CD4-positive, alpha-beta T cell (primary cell): Measurements from ENCODE around the gene HECW1. TPM values are rescaled to one million over a fixed set of nuclear protein-coding genes. Genes with fewer than 3 reads are reported as not detected.

Experiments used
- ATAC-seq: fragments of 200-7000 bp; cut with Tn5 transposase; one replicate; pipeline ENCODE4 v1.10.0; 2022; ENCODE audit warnings: mild to moderate bottlenecking; ENCODE audit not compliant: poor library complexity
- CTCF ChIA-PET: fragments of 350-600 bp; sonication (Branson Sonifier 250); formaldehyde crosslinking; loops from one replicate; lab custom pipeline; 2021; ENCODE audit warnings: antibody characterized with exemption, inconsistent platforms; lab: Charles Lee
- POLR2A ChIA-PET: fragments of 350-600 bp; sonication (Branson Sonifier 250); formaldehyde crosslinking; loops from one replicate; lab custom pipeline; 2021; ENCODE audit warnings: antibody characterized with exemption, inconsistent platforms; lab: Charles Lee
- DNase-seq, 14 experiments: peaks; one replicate each; pipeline ENCODE4 v3.0.0-alpha.2; 2013 to 2020; ENCODE audit warnings: mixed read lengths in 2 of 14
- H3K27ac ChIP-seq, 2 donors: one replicate each; pipeline versions ENCODE4 v1.5.1 to v1.7.0; 2013; ENCODE audit warnings: low read length in 2 of 2, low read depth in 1 of 2, mild to moderate bottlenecking in 1 of 2
- H3K27me3 ChIP-seq, 2 experiments: 1 replicate in 1 of 2; 2 replicates in 1 of 2; pipeline versions ENCODE4 v1.6.1 to v1.7.0; 2013; ENCODE audit warnings: low read length in 2 of 2, control low read depth in 1 of 2, mild to moderate bottlenecking in 1 of 2, moderate library complexity in 1 of 2; ENCODE audit not compliant: insufficient read depth in 2 of 2, control insufficient read depth in 1 of 2
- H3K36me3 ChIP-seq: one replicate; pipeline ENCODE4 v1.6.1; 2013; ENCODE audit warnings: low read length, control low read depth; ENCODE audit not compliant: insufficient read depth
- H3K4me1 ChIP-seq: one replicate; pipeline ENCODE4 v1.6.1; 2013; ENCODE audit warnings: low read length, control low read depth; ENCODE audit not compliant: insufficient read depth
- H3K4me3 ChIP-seq: one replicate; pipeline ENCODE4 v1.5.1; 2013; ENCODE audit warnings: mild to moderate bottlenecking, low read length, moderate library complexity
- H3K9me3 ChIP-seq, 2 experiments: 1 replicate in 1 of 2; 2 replicates in 1 of 2; pipeline versions ENCODE4 v1.6.1 to v1.7.0; 2013; ENCODE audit warnings: low read length in 2 of 2, mild to moderate bottlenecking in 2 of 2, control low read depth in 1 of 2, moderate library complexity in 1 of 2; ENCODE audit not compliant: control insufficient read depth in 1 of 2, insufficient read depth in 1 of 2
- H3K27ac Mint-ChIP-seq: one replicate; pipeline ENCODE4 v1.8.0; 2020; ENCODE audit warnings: mixed read lengths
- H3K27me3 Mint-ChIP-seq: one replicate; pipeline ENCODE4 v1.8.0; 2021; ENCODE audit warnings: mixed read lengths
- H3K36me3 Mint-ChIP-seq: one replicate; pipeline ENCODE4 v1.8.0; 2021; ENCODE audit warnings: low read depth, mixed read lengths
- H3K4me1 Mint-ChIP-seq: one replicate; pipeline ENCODE4 v1.8.0; 2021; ENCODE audit warnings: low read depth, mixed read lengths
- H3K4me3 Mint-ChIP-seq: one replicate; pipeline ENCODE4 v1.8.0; 2020; ENCODE audit warnings: mild to moderate bottlenecking, mixed read lengths
- H3K9me3 Mint-ChIP-seq: one replicate; pipeline ENCODE4 v1.8.0; 2020; ENCODE audit warnings: mixed read lengths
- CTCF ChIP-seq: fragments of 200-600 bp; IDR thresholded peaks from one replicate; pipeline ENCODE4 v1.8.0; 2022; ENCODE audit warnings: antibody characterized with exemption, mild to moderate bottlenecking
- intact Hi-C, 2 experiments: fragments of 100-400 bp; cut with DNase I in 1 of 2; cut with micrococcal nuclease in 1 of 2; formaldehyde crosslinking; loops; one replicate each; pipeline versions ENCODE4 v1.15.1 to v1.9.0; 2023 to 2025; cut with DNase I, micrococcal nuclease
- total RNA-seq, 174 experiments: library from RNA in 2 of 174; stranded (reverse) in 2 of 174; gene quantifications; one replicate each; pipeline ENCODE4 v1.2.3 and lab custom pipeline; 2021 to 2026

HECW1 gene
- total RNA-seq, 2 experiments from 2014 or later: not detected

DNA sequence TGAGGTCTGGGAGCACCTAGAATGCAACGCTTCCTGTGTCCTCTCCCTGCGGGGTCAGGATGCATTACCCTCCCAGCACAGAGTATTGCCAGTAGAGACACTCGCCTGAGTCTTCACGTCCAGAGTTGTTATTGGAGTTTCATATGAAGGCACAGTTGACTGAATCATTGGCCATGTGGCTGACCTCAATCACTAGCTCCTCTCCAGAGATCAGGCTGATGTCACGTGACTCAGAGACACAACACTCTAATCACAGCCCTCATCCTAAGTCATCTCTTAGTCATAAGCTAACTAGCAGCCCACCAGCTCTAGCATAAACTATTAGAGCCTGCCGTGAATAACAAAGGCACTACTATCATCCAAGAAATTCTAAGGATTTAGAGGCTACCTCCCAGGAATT, 107.8 kb downstream of the HECW1 start:
- DNase-seq (no peak), ATAC-seq (no peak)
- H3K36me3 Mint-ChIP-seq: no peaks in the 10 kb centered on the region
- CTCF ChIA-PET: no interaction called here
- H3K9me3 Mint-ChIP-seq: no peaks in the 10 kb centered on the region
- H3K4me1 ChIP-seq: no peaks in the 10 kb centered on the region
- H3K9me3 ChIP-seq: no peaks in the 10 kb centered on the region
- H3K4me3 ChIP-seq: no peak overlapping the region
- H3K27ac Mint-ChIP-seq: no peak overlapping the region
- no peak overlapping the region for H3K27ac ChIP-seq
- H3K4me1 Mint-ChIP-seq: no peaks in the 10 kb centered on the region
- no peak for TF ChIP-seq CTCF
- POLR2A ChIA-PET: no interaction called here
- intact Hi-C loops: no loop called here
- H3K4me3 Mint-ChIP-seq: no peak overlapping the region
- H3K27me3 Mint-ChIP-seq: peaks cover 25% of the 10 kb centered on the region
- no peaks in the 10 kb centered on the region for H3K36me3 ChIP-seq
- peaks cover 0 to 7% of the 10 kb centered on the region in 2 experiments for H3K27me3 ChIP-seq

GRCh38 chr7:43220742-43221141, 108.3 kb downstream of the HECW1 start:
- intact Hi-C loops: no loop called here
- CTCF ChIA-PET: no interaction called here
- no peak overlapping the region for H3K4me3 ChIP-seq
- H3K36me3 Mint-ChIP-seq: no peaks in the 10 kb centered on the region
- ATAC-seq: no peak
- H3K27ac Mint-ChIP-seq: no peak overlapping the region
- no peaks in the 10 kb centered on the region for H3K9me3 Mint-ChIP-seq
- no peak overlapping the region for H3K27ac ChIP-seq
- no peaks in the 10 kb centered on the region for H3K9me3 ChIP-seq
- no peak for TF ChIP-seq CTCF
- H3K36me3 ChIP-seq: no peaks in the 10 kb centered on the region
- peaks cover 0 to 7% of the 10 kb centered on the region in 2 experiments for H3K27me3 ChIP-seq
- no peaks in the 10 kb centered on the region for H3K4me1 Mint-ChIP-seq
- POLR2A ChIA-PET: no interaction called here
- H3K4me1 ChIP-seq: no peaks in the 10 kb centered on the region
- no peak for DNase-seq
- H3K4me3 Mint-ChIP-seq: no peak overlapping the region
- peaks cover 20% of the 10 kb centered on the region for H3K27me3 Mint-ChIP-seq

DNA sequence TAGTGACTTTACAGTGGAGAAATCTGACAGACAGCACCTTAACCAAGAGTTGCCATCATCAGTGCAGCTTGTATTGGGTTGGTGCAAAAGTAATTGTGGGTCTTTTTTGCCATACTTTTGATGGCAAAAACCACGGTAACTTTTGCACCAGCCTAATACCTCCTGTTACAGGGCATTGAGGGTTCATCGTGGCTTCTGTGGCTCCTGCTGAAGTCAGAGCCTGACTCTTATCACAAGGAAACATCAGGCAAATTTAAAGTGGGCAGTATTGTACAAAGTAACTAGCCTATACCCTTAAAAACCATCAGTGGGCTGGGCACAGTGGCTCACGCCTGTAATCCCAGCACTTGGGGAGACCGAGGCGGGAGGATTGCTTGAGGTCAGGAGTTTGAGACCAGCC, 117.4 kb downstream of the HECW1 start:
- Histone ChIP-seq H3K36me3 (no peaks in the 10 kb centered on the region), H3K9me3 (no peaks in the 10 kb centered on the region), H3K4me3 (no peak overlapping the region), H3K27ac (no peak overlapping the region), H3K4me1 (no peaks in the 10 kb centered on the region), H3K27me3 (peaks cover 0 to 5% of the 10 kb centered on the region in 2 experiments)
- no peaks in the 10 kb centered on the region for H3K9me3 Mint-ChIP-seq
- no peak overlapping the region for H3K27ac Mint-ChIP-seq
- ATAC-seq: no peak
- intact Hi-C loops: no loop called here
- H3K4me1 Mint-ChIP-seq: no peaks in the 10 kb centered on the region
- TF ChIP-seq CTCF: no peak
- H3K36me3 Mint-ChIP-seq: no peaks in the 10 kb centered on the region
- H3K4me3 Mint-ChIP-seq: no peak overlapping the region
- POLR2A ChIA-PET: no interaction called here
- no peak for DNase-seq
- CTCF ChIA-PET: no interaction called here
- peaks cover 32% of the 10 kb centered on the region for H3K27me3 Mint-ChIP-seq
